Measurements from ENCODE around the gene ONECUT3. TPM values are rescaled to one million over a fixed set of nuclear protein-coding genes. Genes with fewer than 3 reads are reported as not detected.

Gene ONECUT3
- total RNA-seq, 2 experiments from 2014 or later = not detected

DNA sequence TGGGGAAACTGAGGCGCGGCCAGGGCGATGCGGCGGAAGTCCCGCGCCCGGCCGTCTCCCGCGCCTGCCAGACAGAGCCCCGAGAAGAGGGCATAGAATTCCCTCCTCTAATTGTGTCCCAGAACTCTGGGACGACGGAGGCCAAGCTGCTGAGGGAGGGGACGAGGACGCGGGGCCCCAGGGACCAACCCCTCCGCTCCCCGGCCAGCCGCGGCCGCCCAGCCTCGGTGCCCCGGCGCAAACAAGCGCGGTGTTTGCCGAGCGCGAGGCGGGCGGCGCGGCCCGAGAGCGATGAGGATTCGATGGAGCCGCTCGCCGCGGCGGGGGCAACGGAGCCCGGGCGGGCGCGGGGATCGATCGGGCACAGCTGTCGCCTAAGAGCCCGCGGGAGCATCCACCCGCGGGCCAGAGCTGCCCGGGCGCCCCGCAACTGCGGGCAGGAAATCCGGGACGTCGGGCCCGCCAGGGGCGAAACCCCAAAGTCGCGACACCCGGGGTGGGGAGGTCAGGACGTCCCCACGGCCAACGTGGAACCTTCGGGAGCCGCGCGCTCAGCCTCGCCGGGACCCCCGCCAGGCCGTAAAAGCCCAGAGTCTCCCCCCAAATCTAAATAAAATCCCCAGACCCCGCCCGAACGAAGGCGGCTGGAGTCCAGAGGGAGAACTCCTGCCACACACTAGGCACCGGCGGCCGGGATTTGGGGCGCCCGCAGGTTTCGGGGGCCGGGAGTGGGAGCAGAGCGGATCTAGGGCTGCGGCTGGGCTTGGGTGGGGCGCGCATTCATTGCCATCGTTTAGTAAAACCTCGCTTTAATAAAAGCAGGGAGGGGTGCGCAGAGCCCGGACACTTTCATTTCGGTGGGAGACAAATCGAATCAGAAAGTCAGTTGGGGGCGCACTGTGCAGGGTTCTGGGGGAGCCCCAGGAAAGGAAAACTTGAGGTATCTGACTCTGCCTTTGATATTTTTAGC, 3.6 kb upstream of the ONECUT3 start:
- no peak overlapping the region for H2AFZ ChIP-seq (ENCODE audit: low read length)
- H3K9me2 ChIP-seq (ENCODE audit: insufficient read depth, low read length) = no peaks in the 10 kb centered on the region
- BruUV-seq (replicated peaks) = no TSS peak
- no peaks in the 10 kb centered on the region for H3K79me2 ChIP-seq (ENCODE audit: insufficient read depth, low read depth, low read length)
- no peak overlapping the region for H3K27ac ChIP-seq (ENCODE audit: low read depth, low read length, poor library complexity, severe bottlenecking)
- TF ChIP-seq CTCF (conservative IDR thresholded peaks at IDR 0.05; ENCODE audit: low read length) (no peak), EZH2phosphoT487 (IDR thresholded peaks at IDR 0.05; ENCODE audit: borderline replicate concordance, low read depth, low read length) (no peak)
- no peaks in the 10 kb centered on the region for H4K20me1 ChIP-seq (ENCODE audit: insufficient read depth, low read length)
- H3K4me2 ChIP-seq (ENCODE audit: low read length) = no peak overlapping the region
- CTCF ChIA-PET (ENCODE audit: unreplicated experiment) = no interaction called here
- H3K36me3 ChIP-seq (ENCODE audit: insufficient read depth, low read length) = no peaks in the 10 kb centered on the region
- intact Hi-C loops (cut with micrococcal nuclease; ENCODE audit: unreplicated experiment) = no loop called here
- POLR2A ChIA-PET = interaction anchor here (0.6 kb wide), 1 partner anchor 9 kb away, joined by 10 read pairs; no protein-coding TSS in a partner anchor
- H3K9me3 ChIP-seq (ENCODE audit: low read length) = no peaks in the 10 kb centered on the region
- no peak for DNase-seq (ENCODE audit: low spot score)
- no peak overlapping the region for H3K4me3 ChIP-seq (ENCODE audit: low read depth, low read length, poor library complexity, severe bottlenecking)
- peaks cover 32% of the 10 kb centered on the region for H3K4me1 ChIP-seq (ENCODE audit: insufficient read depth, low read length, poor library complexity, severe bottlenecking)

DNA sequence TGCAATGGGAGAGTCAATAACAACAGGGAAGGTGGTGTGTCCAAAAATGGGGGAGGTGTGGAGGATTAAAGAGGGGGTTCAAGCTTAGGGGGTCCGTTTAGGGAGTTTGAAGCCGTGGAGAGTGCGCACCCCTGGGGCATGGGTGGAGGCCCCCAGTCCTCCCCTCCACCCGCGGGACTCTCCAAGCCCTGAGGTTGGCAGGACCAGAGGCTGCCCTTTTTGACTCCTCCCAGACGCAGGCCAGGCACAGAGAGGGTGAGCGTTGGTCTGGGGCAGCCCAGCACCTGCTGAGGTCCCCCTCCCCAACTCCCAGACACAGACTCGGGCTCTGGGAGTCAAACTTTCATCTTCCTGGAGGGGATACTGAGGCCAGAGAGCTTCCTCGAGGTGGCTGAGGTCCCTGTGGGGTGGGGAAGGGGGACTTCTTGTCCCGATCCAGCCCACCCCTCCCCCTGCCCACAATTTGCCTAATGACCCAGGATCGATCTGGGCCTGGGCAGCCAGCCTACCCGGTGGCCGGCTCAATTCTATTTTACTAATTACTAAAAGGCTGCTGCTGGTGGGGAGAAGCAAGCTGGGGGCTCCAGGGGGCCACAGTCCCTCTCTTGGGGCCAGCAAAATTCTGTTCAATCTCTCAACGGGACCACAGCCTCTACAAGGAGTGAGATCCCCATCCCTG, 2.8 kb upstream of the ONECUT3 start:
- H3K36me3 ChIP-seq (ENCODE audit: insufficient read depth, low read length) = no peaks in the 10 kb centered on the region
- TF ChIP-seq EZH2phosphoT487 (IDR thresholded peaks at IDR 0.05; ENCODE audit: borderline replicate concordance, low read depth, low read length) (no peak), CTCF (conservative IDR thresholded peaks at IDR 0.05; ENCODE audit: low read length) (no peak)
- no peaks in the 10 kb centered on the region for H3K9me3 ChIP-seq (ENCODE audit: low read length)
- intact Hi-C loops (cut with micrococcal nuclease; ENCODE audit: unreplicated experiment) = no loop called here
- H3K4me2 ChIP-seq (ENCODE audit: low read length) = no peak overlapping the region
- H3K4me1 ChIP-seq (ENCODE audit: insufficient read depth, low read length, poor library complexity, severe bottlenecking) = peaks cover 32% of the 10 kb centered on the region
- no peak overlapping the region for H3K4me3 ChIP-seq (ENCODE audit: low read depth, low read length, poor library complexity, severe bottlenecking)
- DNase-seq (ENCODE audit: low spot score) = no peak
- H2AFZ ChIP-seq (ENCODE audit: low read length) = no peak overlapping the region
- CTCF ChIA-PET (ENCODE audit: unreplicated experiment) = no interaction called here
- no peaks in the 10 kb centered on the region for H4K20me1 ChIP-seq (ENCODE audit: insufficient read depth, low read length)
- H3K27ac ChIP-seq (ENCODE audit: low read depth, low read length, poor library complexity, severe bottlenecking) = no peak overlapping the region
- no peaks in the 10 kb centered on the region for H3K9me2 ChIP-seq (ENCODE audit: insufficient read depth, low read length)
- POLR2A ChIA-PET = interaction anchor here (0.6 kb wide), 1 partner anchor 10 kb away, joined by 10 read pairs; no protein-coding TSS in a partner anchor
- no TSS peak for BruUV-seq (replicated peaks)
- no peaks in the 10 kb centered on the region for H3K79me2 ChIP-seq (ENCODE audit: insufficient read depth, low read depth, low read length)

Measured in OCI-LY7 (cell line).